Activated CD4-positive, alpha-beta memory T cell treated with anti-CD3 and anti-CD28 coated beads, Interleukin-2, amount 10 ng/mL, durations not matched to agents 7 days and 5 days (primary cell): ENCODE measurements around the gene SH2D5. TPM values are rescaled to one million over a fixed set of nuclear protein-coding genes. Genes with fewer than 3 reads are reported as not detected.

Experiments
- CTCF ChIA-PET: fragments of 350-600 bp; sonication (Branson Sonifier 250); formaldehyde crosslinking; loops from one replicate; lab custom pipeline; 2021; ENCODE audit warnings: antibody characterized with exemption, inconsistent platforms; lab: Charles Lee
- POLR2A ChIA-PET: fragments of 350-600 bp; sonication (Branson Sonifier 250); formaldehyde crosslinking; loops from one replicate; lab custom pipeline; 2021; ENCODE audit warnings: antibody characterized with exemption; lab: Charles Lee
- DNase-seq: peaks from one replicate; pipeline ENCODE4 v3.0.0-alpha.2; 2020
- H3K27ac Mint-ChIP-seq: one replicate; pipeline ENCODE4 v1.8.0; 2021; ENCODE audit warnings: mild to moderate bottlenecking, mixed read lengths
- H3K27me3 Mint-ChIP-seq: one replicate; pipeline ENCODE4 v1.8.0; 2021; ENCODE audit warnings: mixed read lengths
- H3K36me3 Mint-ChIP-seq: one replicate; pipeline ENCODE4 v1.8.0; 2021; ENCODE audit warnings: low read depth, mixed read lengths
- H3K4me1 Mint-ChIP-seq: one replicate; pipeline ENCODE4 v1.8.0; 2021; ENCODE audit warnings: mixed read lengths
- H3K4me3 Mint-ChIP-seq: one replicate; pipeline ENCODE4 v1.8.0; 2021; ENCODE audit warnings: mild to moderate bottlenecking, mixed read lengths
- H3K9me3 Mint-ChIP-seq: one replicate; pipeline ENCODE4 v1.8.0; 2021; ENCODE audit warnings: mixed read lengths
- total RNA-seq, 2 experiments: library from RNA; stranded (reverse); gene quantifications; one replicate each; pipeline ENCODE4 v1.2.3, GENCODE V29; 2021

The SH2D5 gene
- total RNA-seq, 2 experiments from 2014 or later = 0.23 TPM; not detected in 1

- Mint-ChIP-seq H3K27me3 (peaks cover 21% of the 10 kb centered on the region), H3K36me3 (peaks cover 27% of the 10 kb centered on the region), H3K4me3 (no peak overlapping the region), H3K4me1 (peaks cover 16% of the 10 kb centered on the region), H3K27ac (no peak overlapping the region), H3K9me3 (no peaks in the 10 kb centered on the region)
- no peak for DNase-seq
- POLR2A ChIA-PET = no interaction called here
- CTCF ChIA-PET = no interaction called here
Observed at GRCh38 chr1:20735581-20736111, 3.1 kb upstream of the SH2D5 start.

- ChIA-PET POLR2A (interaction anchor here (1.6 kb wide), 1 partner anchor 54 kb away, joined by 7 read pairs; the partner anchor contains the start of gene HP1BP3), CTCF (interaction anchor here (1.4 kb wide), 1 partner anchor 37 kb away, joined by 5 read pairs; no protein-coding TSS in a partner anchor)
- Mint-ChIP-seq H3K36me3 (peaks cover 21% of the 10 kb centered on the region), H3K4me1 (peaks cover 19% of the 10 kb centered on the region), H3K4me3 (peak overlapping the region; percentile 75), H3K9me3 (no peaks in the 10 kb centered on the region), H3K27ac (no peak overlapping the region), H3K27me3 (peaks cover 37% of the 10 kb centered on the region)
- no peak for DNase-seq
Observed at GRCh38 chr1:20733360-20733975, 965 bp upstream of the SH2D5 start.

- Mint-ChIP-seq H3K27ac (no peak overlapping the region), H3K4me1 (peaks cover 19% of the 10 kb centered on the region), H3K27me3 (peaks cover 41% of the 10 kb centered on the region), H3K9me3 (no peaks in the 10 kb centered on the region), H3K36me3 (peaks cover 8% of the 10 kb centered on the region), H3K4me3 (peak overlapping the region; percentile 75)
- DNase-seq = peak; percentile 43
- CTCF ChIA-PET = interaction anchor here (1.1 to 2.7 kb wide), 2 partner anchors 35 to 463 kb away, joined by 4 to 9 read pairs; no protein-coding TSS in a partner anchor
- POLR2A ChIA-PET = interaction anchor here (0.6 kb wide), 1 partner anchor 54 kb away, joined by 3 read pairs; no protein-coding TSS in a partner anchor
Observed at GRCh38 chr1:20732071-20732587, 374 bp downstream of the SH2D5 start.

GRCh38 chr1:20731057-20731991, 1.2 kb downstream of the SH2D5 start:
- Mint-ChIP-seq H3K27me3 (peaks cover 41% of the 10 kb centered on the region), H3K36me3 (peaks cover 7% of the 10 kb centered on the region), H3K9me3 (no peaks in the 10 kb centered on the region), H3K4me3 (peak overlapping the region; percentile 60), H3K27ac (no peak overlapping the region), H3K4me1 (peaks cover 19% of the 10 kb centered on the region)
- ChIA-PET POLR2A (interaction anchor here (0.7 to 1.6 kb wide), 3 partner anchors 31 to 70 kb away, joined by 3 to 7 read pairs (median 3); partner anchors contain the start of gene HP1BP3), CTCF (interaction anchor here (2.7 kb wide), 1 partner anchor 34 kb away, joined by 9 read pairs; no protein-coding TSS in a partner anchor)
- no peak for DNase-seq

GRCh38 chr1:20730690-20731056, 1.8 kb downstream of the SH2D5 start:
- H3K9me3 Mint-ChIP-seq = no peaks in the 10 kb centered on the region
- H3K36me3 Mint-ChIP-seq = peaks cover 3% of the 10 kb centered on the region
- no peak overlapping the region for H3K27ac Mint-ChIP-seq
- ChIA-PET CTCF (interaction anchor here (2.7 kb wide), 1 partner anchor 34 kb away, joined by 9 read pairs; no protein-coding TSS in a partner anchor), POLR2A (interaction anchor here (1.0 to 1.6 kb wide), 3 partner anchors 11 to 56 kb away, joined by 3 to 7 read pairs (median 3); partner anchors contain the start of gene HP1BP3)
- peaks cover 19% of the 10 kb centered on the region for H3K4me1 Mint-ChIP-seq
- H3K4me3 Mint-ChIP-seq = peak overlapping the region; percentile 30
- no peak for DNase-seq
- peaks cover 41% of the 10 kb centered on the region for H3K27me3 Mint-ChIP-seq

- H3K27ac Mint-ChIP-seq = no peak overlapping the region
- H3K27me3 Mint-ChIP-seq = peaks cover 41% of the 10 kb centered on the region
- CTCF ChIA-PET = interaction anchor here (2.7 kb wide), 1 partner anchor 33 kb away, joined by 9 read pairs; no protein-coding TSS in a partner anchor
- peaks cover 19% of the 10 kb centered on the region for H3K4me1 Mint-ChIP-seq
- DNase-seq = no peak
- no peaks in the 10 kb centered on the region for H3K9me3 Mint-ChIP-seq
- H3K4me3 Mint-ChIP-seq = no peak overlapping the region
- POLR2A ChIA-PET = interaction anchor here (1.0 to 1.6 kb wide), 3 partner anchors 11 to 57 kb away, joined by 3 to 7 read pairs (median 3); partner anchors contain the start of gene HP1BP3
- no peaks in the 10 kb centered on the region for H3K36me3 Mint-ChIP-seq
Observed at GRCh38 chr1:20729990-20730689, 2.4 kb downstream of the SH2D5 start.

- Mint-ChIP-seq H3K4me1 (peaks cover 19% of the 10 kb centered on the region), H3K4me3 (no peak overlapping the region), H3K36me3 (no peaks in the 10 kb centered on the region), H3K27ac (no peak overlapping the region), H3K9me3 (no peaks in the 10 kb centered on the region), H3K27me3 (peaks cover 41% of the 10 kb centered on the region)
- ChIA-PET CTCF (interaction anchor here (1.1 to 1.6 kb wide), 2 partner anchors 32 to 35 kb away, joined by 3 to 7 read pairs; no protein-coding TSS in a partner anchor), POLR2A (interaction anchor here (1.6 kb wide), 1 partner anchor 58 kb away, joined by 7 read pairs; the partner anchor contains the start of gene HP1BP3)
- DNase-seq = no peak
Observed at GRCh38 chr1:20729155-20729931, 3.2 kb downstream of the SH2D5 start.

- ChIA-PET POLR2A (no interaction called here), CTCF (interaction anchor here (0.6 to 1.6 kb wide), 3 partner anchors 32 to 623 kb away, joined by 3 to 7 read pairs (median 3); no protein-coding TSS in a partner anchor)
- Mint-ChIP-seq H3K4me3 (no peak overlapping the region), H3K27ac (no peak overlapping the region), H3K4me1 (peaks cover 19% of the 10 kb centered on the region), H3K27me3 (peaks cover 41% of the 10 kb centered on the region), H3K9me3 (no peaks in the 10 kb centered on the region), H3K36me3 (no peaks in the 10 kb centered on the region)
- DNase-seq = peak; percentile 12
Observed at GRCh38 chr1:20728371-20729154, 3.9 kb downstream of the SH2D5 start.

GRCh38 chr1:20727746-20728316, 4.7 kb downstream of the SH2D5 start:
- H3K27ac Mint-ChIP-seq = no peak overlapping the region
- ChIA-PET POLR2A (interaction anchor here (1.1 kb wide), 1 partner anchor 10 kb away, joined by 4 read pairs; no protein-coding TSS in a partner anchor), CTCF (interaction anchor here (0.6 to 1.6 kb wide), 2 partner anchors 31 to 624 kb away, joined by 3 to 7 read pairs; no protein-coding TSS in a partner anchor)
- peaks cover 35% of the 10 kb centered on the region for H3K27me3 Mint-ChIP-seq
- H3K36me3 Mint-ChIP-seq = no peaks in the 10 kb centered on the region
- no peaks in the 10 kb centered on the region for H3K9me3 Mint-ChIP-seq
- peak; percentile 15 for DNase-seq
- no peak overlapping the region for H3K4me3 Mint-ChIP-seq
- peaks cover 12% of the 10 kb centered on the region for H3K4me1 Mint-ChIP-seq

- ChIA-PET CTCF (no interaction called here), POLR2A (interaction anchor here (0.6 to 1.1 kb wide), 2 partner anchors 10 to 22 kb away, joined by 3 to 4 read pairs; no protein-coding TSS in a partner anchor)
- Mint-ChIP-seq H3K27ac (no peak overlapping the region), H3K4me3 (no peak overlapping the region), H3K27me3 (peaks cover 29% of the 10 kb centered on the region), H3K9me3 (no peaks in the 10 kb centered on the region), H3K4me1 (peaks cover 5% of the 10 kb centered on the region), H3K36me3 (no peaks in the 10 kb centered on the region)
- DNase-seq = peak; percentile 14
Observed at GRCh38 chr1:20726932-20727745, 5.4 kb downstream of the SH2D5 start.
